ENCODE results near the gene CEACAM1.
A peak's percentile ranks its signal among the peaks of the same experiment; 100 is the strongest.

Gene CEACAM1

GRCh38 chr19:42534391-42534790 is 6.1 kb upstream of the CEACAM1 start:
- H3K9ac ChIP-seq (ENCODE audit: low read length): no peak overlapping the region
- H3K79me1 ChIP-seq (replicated peaks; ENCODE audit: low read length, poor library complexity, severe bottlenecking): no peaks in the 10 kb centered on the region
- no peaks in the 10 kb centered on the region for H3K36me3 ChIP-seq (ENCODE audit: control insufficient read depth in 1 of 2, insufficient read depth in 2 of 2, low read depth in 1 of 2, low read length in 2 of 2)
- no peak overlapping the region for H2AK5ac ChIP-seq (ENCODE audit: low read length, severe bottlenecking)
- H2BK12ac ChIP-seq (ENCODE audit: low read length in 2 of 2): no peak overlapping the region
- no peak overlapping the region for H2BK120ac ChIP-seq (ENCODE audit: low read depth, low read length)
- H2BK5ac ChIP-seq (ENCODE audit: low read depth, low read length, poor library complexity, severe bottlenecking): no peak overlapping the region
- no peak overlapping the region for H3K27ac ChIP-seq (ENCODE audit: low read length, poor library complexity, severe bottlenecking)
- H3K27me3 ChIP-seq (ENCODE audit: control insufficient read depth in 1 of 2, insufficient read depth in 1 of 2, low read length in 2 of 2): peaks cover 0 to 68% of the 10 kb centered on the region in 2 experiments
- no peak overlapping the region for H3K23ac ChIP-seq (ENCODE audit: low read length in 2 of 2)
- H4K8ac ChIP-seq (ENCODE audit: low read length): no peak overlapping the region
- H4K91ac ChIP-seq (ENCODE audit: low read length): no peak overlapping the region
- no peak overlapping the region for H2BK15ac ChIP-seq (ENCODE audit: low read depth, poor library complexity, severe bottlenecking)
- no peak overlapping the region for H3K18ac ChIP-seq (ENCODE audit: low read depth in 1 of 2, low read length in 2 of 2)
- no peaks in the 10 kb centered on the region for H3K9me3 ChIP-seq (ENCODE audit: control insufficient read depth, low read length)
- no peak overlapping the region for H3K4me2 ChIP-seq (ENCODE audit: low read length, poor library complexity, severe bottlenecking)
- no peaks in the 10 kb centered on the region for H3K4me1 ChIP-seq (ENCODE audit: control insufficient read depth, insufficient read depth, low read depth, low read length)
- DNase-seq: no peak
- no peak overlapping the region for H3K4ac ChIP-seq (ENCODE audit: low read depth in 1 of 2, low read length in 2 of 2)
- H2AFZ ChIP-seq (ENCODE audit: low read depth, low read length): no peak overlapping the region
- no peak overlapping the region for H3K4me3 ChIP-seq (ENCODE audit: insufficient read depth in 1 of 2, low read depth in 1 of 2, low read length in 2 of 2)
- H3K14ac ChIP-seq (ENCODE audit: low read length in 2 of 2): no peak overlapping the region

GRCh38 chr19:42532891-42533290 is 4.6 kb upstream of the CEACAM1 start:
- Histone ChIP-seq H3K23ac (ENCODE audit: low read length in 2 of 2) (no peak overlapping the region), H2BK12ac (ENCODE audit: low read length in 2 of 2) (no peak overlapping the region), H3K4ac (ENCODE audit: low read depth in 1 of 2, low read length in 2 of 2) (no peak overlapping the region), H3K27ac (ENCODE audit: low read length, poor library complexity, severe bottlenecking) (no peak overlapping the region), H2BK15ac (ENCODE audit: low read depth, poor library complexity, severe bottlenecking) (no peak overlapping the region), H3K27me3 (ENCODE audit: control insufficient read depth in 1 of 2, insufficient read depth in 1 of 2, low read length in 2 of 2) (peaks cover 0 to 70% of the 10 kb centered on the region in 2 experiments), H3K36me3 (ENCODE audit: control insufficient read depth in 1 of 2, insufficient read depth in 2 of 2, low read depth in 1 of 2, low read length in 2 of 2) (no peaks in the 10 kb centered on the region), H4K8ac (ENCODE audit: low read length) (no peak overlapping the region), H2BK120ac (ENCODE audit: low read depth, low read length) (no peak overlapping the region), H4K91ac (ENCODE audit: low read length) (no peak overlapping the region), H3K4me1 (ENCODE audit: control insufficient read depth, insufficient read depth, low read depth, low read length) (peaks cover 3% of the 10 kb centered on the region), H3K4me3 (ENCODE audit: insufficient read depth in 1 of 2, low read depth in 1 of 2, low read length in 2 of 2) (no peak overlapping the region), H3K14ac (ENCODE audit: low read length in 2 of 2) (no peak overlapping the region), H2AFZ (ENCODE audit: low read depth, low read length) (no peak overlapping the region), H3K9me3 (ENCODE audit: control insufficient read depth, low read length) (no peaks in the 10 kb centered on the region), H3K18ac (ENCODE audit: low read depth in 1 of 2, low read length in 2 of 2) (no peak overlapping the region), H2AK5ac (ENCODE audit: low read length, severe bottlenecking) (no peak overlapping the region), H3K9ac (ENCODE audit: low read length) (no peak overlapping the region), H2BK5ac (ENCODE audit: low read depth, low read length, poor library complexity, severe bottlenecking) (no peak overlapping the region), H3K79me1 (replicated peaks; ENCODE audit: low read length, poor library complexity, severe bottlenecking) (no peaks in the 10 kb centered on the region), H3K4me2 (ENCODE audit: low read length, poor library complexity, severe bottlenecking) (no peak overlapping the region)
- WGBS: 78% methylated on average over 2 of the region's 2 CpGs
- DNase-seq: no peak

- Histone ChIP-seq H3K27ac (ENCODE audit: low read length, poor library complexity, severe bottlenecking) (no peak overlapping the region), H4K8ac (ENCODE audit: low read length) (no peak overlapping the region), H3K27me3 (ENCODE audit: control insufficient read depth in 1 of 2, insufficient read depth in 1 of 2, low read length in 2 of 2) (peaks cover 4 to 71% of the 10 kb centered on the region in 2 experiments), H2BK15ac (ENCODE audit: low read depth, poor library complexity, severe bottlenecking) (no peak overlapping the region), H3K18ac (ENCODE audit: low read depth in 1 of 2, low read length in 2 of 2) (no peak overlapping the region), H4K91ac (ENCODE audit: low read length) (no peak overlapping the region), H3K9ac (ENCODE audit: low read length) (no peak overlapping the region), H3K23ac (ENCODE audit: low read length in 2 of 2) (no peak overlapping the region), H3K79me1 (replicated peaks; ENCODE audit: low read length, poor library complexity, severe bottlenecking) (no peaks in the 10 kb centered on the region), H3K9me3 (ENCODE audit: control insufficient read depth, low read length) (no peaks in the 10 kb centered on the region), H2BK120ac (ENCODE audit: low read depth, low read length) (no peak overlapping the region), H3K36me3 (ENCODE audit: control insufficient read depth in 1 of 2, insufficient read depth in 2 of 2, low read depth in 1 of 2, low read length in 2 of 2) (no peaks in the 10 kb centered on the region), H2BK5ac (ENCODE audit: low read depth, low read length, poor library complexity, severe bottlenecking) (no peak overlapping the region), H2BK12ac (ENCODE audit: low read length in 2 of 2) (no peak overlapping the region), H3K14ac (ENCODE audit: low read length in 2 of 2) (no peak overlapping the region), H3K4me1 (ENCODE audit: control insufficient read depth, insufficient read depth, low read depth, low read length) (peaks cover 3% of the 10 kb centered on the region), H3K4me2 (ENCODE audit: low read length, poor library complexity, severe bottlenecking) (no peak overlapping the region), H3K4ac (ENCODE audit: low read depth in 1 of 2, low read length in 2 of 2) (no peak overlapping the region), H3K4me3 (ENCODE audit: insufficient read depth in 1 of 2, low read depth in 1 of 2, low read length in 2 of 2) (no peak overlapping the region), H2AFZ (ENCODE audit: low read depth, low read length) (no peak overlapping the region), H2AK5ac (ENCODE audit: low read length, severe bottlenecking) (no peak overlapping the region)
- no peak for DNase-seq
- WGBS: 70% methylated on average over 2 of the region's 3 CpGs
These were observed 3.0 kb upstream of the CEACAM1 start for GRCh38 chr19:42531313-42531712.

GRCh38 chr19:42529248-42529764 is 1.0 kb upstream of the CEACAM1 start:
- DNase-seq: peak; percentile 28
- no peak overlapping the region for H2AFZ ChIP-seq (ENCODE audit: low read depth, low read length)
- H3K79me1 ChIP-seq (replicated peaks; ENCODE audit: low read length, poor library complexity, severe bottlenecking): no peaks in the 10 kb centered on the region
- H2BK15ac ChIP-seq (ENCODE audit: low read depth, poor library complexity, severe bottlenecking): no peak overlapping the region
- no peak overlapping the region for H3K4me2 ChIP-seq (ENCODE audit: low read length, poor library complexity, severe bottlenecking)
- H3K27ac ChIP-seq (ENCODE audit: low read length, poor library complexity, severe bottlenecking): no peak overlapping the region
- H3K4me1 ChIP-seq (ENCODE audit: control insufficient read depth, insufficient read depth, low read depth, low read length): peaks cover 3% of the 10 kb centered on the region
- no peak overlapping the region for H3K9ac ChIP-seq (ENCODE audit: low read length)
- H4K91ac ChIP-seq (ENCODE audit: low read length): no peak overlapping the region
- H2BK5ac ChIP-seq (ENCODE audit: low read depth, low read length, poor library complexity, severe bottlenecking): no peak overlapping the region
- H3K4ac ChIP-seq (ENCODE audit: low read depth in 1 of 2, low read length in 2 of 2): no peak overlapping the region
- H3K27me3 ChIP-seq (ENCODE audit: control insufficient read depth in 1 of 2, insufficient read depth in 1 of 2, low read length in 2 of 2): peaks cover 11 to 67% of the 10 kb centered on the region in 2 experiments
- no peak overlapping the region for H4K8ac ChIP-seq (ENCODE audit: low read length)
- H3K23ac ChIP-seq (ENCODE audit: low read length in 2 of 2): no peak overlapping the region
- no peak overlapping the region for H2AK5ac ChIP-seq (ENCODE audit: low read length, severe bottlenecking)
- H3K14ac ChIP-seq (ENCODE audit: low read length in 2 of 2): no peak overlapping the region
- H3K4me3 ChIP-seq (ENCODE audit: insufficient read depth in 1 of 2, low read depth in 1 of 2, low read length in 2 of 2): no peak overlapping the region
- 43% methylated on average over 2 of the region's 3 CpGs for WGBS
- H3K9me3 ChIP-seq (ENCODE audit: control insufficient read depth, low read length): no peaks in the 10 kb centered on the region
- no peak overlapping the region for H2BK120ac ChIP-seq (ENCODE audit: low read depth, low read length)
- H3K36me3 ChIP-seq (ENCODE audit: control insufficient read depth in 1 of 2, insufficient read depth in 2 of 2, low read depth in 1 of 2, low read length in 2 of 2): no peaks in the 10 kb centered on the region
- no peak overlapping the region for H2BK12ac ChIP-seq (ENCODE audit: low read length in 2 of 2)
- H3K18ac ChIP-seq (ENCODE audit: low read depth in 1 of 2, low read length in 2 of 2): no peak overlapping the region
